DND-41 (cell line): Measurements from ENCODE around the gene SPRR2F.

Source experiments
- EZH2 ChIP-seq: IDR thresholded peaks from 3 replicates; pipeline ENCODE4 v1.6.1; 2012; ENCODE audit warnings: borderline replicate concordance, low read depth, mild to moderate bottlenecking, moderate library complexity, low read length, inconsistent platforms; ENCODE audit not compliant: severe bottlenecking
- TF ChIP-seq, protein P1 (sequence below): IDR thresholded peaks from 2 replicates; pipeline ENCODE4 v1.5.1; 2012; ENCODE audit warnings: borderline replicate concordance, low read length, moderate library complexity, mild to moderate bottlenecking; ENCODE audit not compliant: poor library complexity, severe bottlenecking; ENCODE audit errors: extremely low read depth

DNA sequence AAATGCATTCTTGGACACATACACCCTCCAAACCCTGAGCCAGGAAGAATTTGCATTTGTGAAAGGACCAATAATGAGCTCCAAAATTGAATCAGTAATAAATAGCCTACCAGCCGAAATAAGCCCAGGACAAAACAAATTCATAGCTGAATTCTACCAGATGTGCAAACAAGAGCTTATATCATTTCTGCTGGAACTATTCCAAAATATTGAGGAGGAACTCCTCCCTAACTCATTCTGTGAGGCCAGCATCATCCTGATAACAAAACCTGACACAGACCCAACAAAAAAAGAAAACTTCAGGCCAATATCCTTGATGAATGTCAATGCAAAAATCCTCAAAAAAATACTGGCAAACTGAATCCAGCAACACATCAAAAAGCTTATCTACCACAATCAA lies 25.7 kb downstream of the SPRR2F start:
- TF ChIP-seq EZH2 = no peak
- TF ChIP-seq, protein P1, sequence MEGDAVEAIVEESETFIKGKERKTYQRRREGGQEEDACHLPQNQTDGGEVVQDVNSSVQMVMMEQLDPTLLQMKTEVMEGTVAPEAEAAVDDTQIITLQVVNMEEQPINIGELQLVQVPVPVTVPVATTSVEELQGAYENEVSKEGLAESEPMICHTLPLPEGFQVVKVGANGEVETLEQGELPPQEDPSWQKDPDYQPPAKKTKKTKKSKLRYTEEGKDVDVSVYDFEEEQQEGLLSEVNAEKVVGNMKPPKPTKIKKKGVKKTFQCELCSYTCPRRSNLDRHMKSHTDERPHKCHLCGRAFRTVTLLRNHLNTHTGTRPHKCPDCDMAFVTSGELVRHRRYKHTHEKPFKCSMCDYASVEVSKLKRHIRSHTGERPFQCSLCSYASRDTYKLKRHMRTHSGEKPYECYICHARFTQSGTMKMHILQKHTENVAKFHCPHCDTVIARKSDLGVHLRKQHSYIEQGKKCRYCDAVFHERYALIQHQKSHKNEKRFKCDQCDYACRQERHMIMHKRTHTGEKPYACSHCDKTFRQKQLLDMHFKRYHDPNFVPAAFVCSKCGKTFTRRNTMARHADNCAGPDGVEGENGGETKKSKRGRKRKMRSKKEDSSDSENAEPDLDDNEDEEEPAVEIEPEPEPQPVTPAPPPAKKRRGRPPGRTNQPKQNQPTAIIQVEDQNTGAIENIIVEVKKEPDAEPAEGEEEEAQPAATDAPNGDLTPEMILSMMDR = no peak
